GM18907 (cell line): ENCODE results near the gene SYNGR1.
"Not testable (repeated sequence)": the region's sequence is repeated elsewhere in the genome, so short reads cannot be mapped to it uniquely, and the experiment has no call there.

Experiments
- ATAC-seq: cut with Tn5 transposase; IDR thresholded peaks from one replicate; pipeline ENCODE4 v1.9.1; 2021; ENCODE audit warnings: mild to moderate bottlenecking, moderate library complexity; ENCODE audit not compliant: unreplicated experiment

Gene SYNGR1

GRCh38 chr22:39350757-39351688 lies 1.2 kb downstream of the SYNGR1 start:
- no peak for ATAC-seq

DNA sequence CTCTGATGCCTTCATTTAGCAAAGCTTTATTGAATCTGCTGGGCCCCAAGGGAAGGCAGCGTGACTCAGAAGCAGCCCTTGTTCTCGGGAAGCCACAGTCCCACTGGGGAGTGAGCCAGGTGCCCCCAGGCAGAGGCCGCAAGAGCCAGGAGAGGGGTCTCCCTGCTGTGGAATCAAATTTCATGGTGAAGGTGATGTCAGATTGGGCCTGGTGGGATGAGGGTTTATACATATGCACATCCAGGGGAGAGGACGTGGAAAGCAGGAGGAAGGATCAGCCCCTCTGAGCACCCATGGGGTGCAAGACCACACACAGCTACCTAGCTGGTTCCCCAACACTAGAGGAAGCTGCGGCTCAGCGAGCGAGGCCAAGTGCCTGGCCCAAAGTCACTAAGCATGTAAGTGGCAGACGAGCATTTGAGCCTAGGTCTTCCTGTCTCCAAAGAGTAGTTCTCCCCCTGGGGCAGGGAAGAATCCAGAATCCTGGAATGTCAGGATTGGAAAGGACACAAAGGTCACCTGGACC lies 2.0 kb downstream of the SYNGR1 start:
- peak; percentile 45 for ATAC-seq

GRCh38 chr22:39352306-39352891 lies 2.6 kb downstream of the SYNGR1 start:
- ATAC-seq, result no peak

GRCh38 chr22:39353346-39353745 lies 3.6 kb downstream of the SYNGR1 start:
- no peak for ATAC-seq

DNA sequence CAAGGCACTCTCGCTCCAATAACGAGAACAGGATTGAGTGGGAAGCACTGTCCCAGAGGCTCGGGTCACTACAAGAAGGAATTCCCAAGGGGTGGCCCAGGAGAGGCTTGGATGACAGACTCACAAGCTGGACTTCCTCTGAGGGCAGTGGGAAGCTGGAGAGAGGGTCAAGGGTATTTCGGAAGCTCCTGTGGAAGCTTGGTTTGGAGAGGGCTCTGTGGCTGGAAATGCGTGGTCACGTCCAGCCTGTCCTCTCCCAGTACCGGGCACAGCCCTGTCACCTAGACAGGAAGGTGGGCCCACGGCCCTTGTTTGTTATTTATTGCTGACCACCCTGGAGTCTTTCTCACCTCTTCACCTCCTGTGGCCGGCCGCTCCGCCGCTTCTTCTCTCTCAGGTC lies 5.3 kb downstream of the SYNGR1 start:
- no peak for ATAC-seq

DNA sequence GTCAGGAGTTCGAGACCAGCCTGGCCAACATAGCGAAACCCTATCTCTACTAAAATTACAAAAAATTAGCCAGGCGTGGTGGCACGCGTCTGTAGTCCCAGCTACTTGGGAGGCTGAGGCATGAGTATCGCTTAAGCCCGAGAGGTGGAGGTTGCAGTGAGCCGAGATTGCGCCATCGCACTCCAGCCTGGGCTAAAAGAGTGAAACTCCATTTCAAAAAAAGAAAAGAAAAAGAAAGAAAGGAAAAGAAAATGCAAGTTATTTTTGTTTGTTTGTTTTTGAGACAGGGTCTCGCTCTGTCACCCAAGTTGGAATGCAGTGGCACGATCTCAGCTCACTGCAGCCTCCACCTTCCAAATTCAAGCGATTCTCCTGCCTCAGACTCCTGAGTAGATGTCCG lies 6.0 kb downstream of the SYNGR1 start:
- not testable (repeated sequence) for ATAC-seq

- ATAC-seq, result no peak
Measured at GRCh38 chr22:39356464-39356863, 6.7 kb downstream of the SYNGR1 start.

GRCh38 chr22:39357110-39358108 lies 7.6 kb downstream of the SYNGR1 start:
- ATAC-seq, result not testable (repeated sequence)

DNA sequence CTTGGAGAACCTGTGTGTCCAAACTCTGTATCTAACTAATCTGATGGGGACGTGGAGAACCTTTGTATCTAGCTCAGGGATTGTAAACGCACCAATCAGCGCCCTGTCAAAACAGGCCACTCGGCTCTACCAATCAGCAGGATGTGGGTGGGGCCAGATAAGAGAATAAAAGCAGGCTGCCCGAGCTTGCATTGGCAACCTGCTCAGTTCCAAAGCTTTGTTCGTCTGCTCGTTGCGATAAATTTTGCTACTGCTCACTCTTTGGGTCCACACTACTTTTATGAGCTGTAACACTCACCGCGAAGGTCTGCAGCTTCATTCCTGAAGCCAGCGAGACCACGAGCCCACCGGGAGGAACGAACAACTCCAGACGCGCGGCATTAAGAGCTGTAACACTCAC lies 8.4 kb downstream of the SYNGR1 start:
- ATAC-seq, result not testable (repeated sequence)

DNA sequence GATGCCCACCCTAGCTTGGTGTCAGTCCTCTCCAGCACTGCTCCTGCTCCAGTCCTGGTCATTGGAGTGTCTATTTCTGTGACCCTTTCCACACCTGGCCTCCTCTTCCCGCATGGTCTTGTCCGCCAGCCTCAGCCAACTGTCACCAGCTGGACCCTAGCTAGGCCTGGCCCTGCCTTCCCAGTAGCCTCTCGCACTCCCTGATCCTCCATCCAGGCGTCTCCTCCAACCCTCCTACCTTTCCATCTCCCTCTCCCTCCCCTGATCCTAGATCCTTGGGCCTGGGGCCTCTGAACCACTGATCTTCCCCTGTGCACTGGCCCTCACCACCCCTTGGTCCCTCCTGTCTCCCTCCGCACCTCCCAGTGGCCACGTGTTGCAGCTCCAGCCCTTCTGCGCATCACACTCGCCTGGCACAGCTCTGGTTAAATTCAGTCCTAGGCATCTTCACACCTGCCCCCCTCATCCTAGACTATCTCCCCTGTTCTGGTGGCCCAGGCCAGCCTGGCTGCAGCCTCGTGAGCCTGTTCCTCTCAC lies 9.9 kb downstream of the SYNGR1 start:
- ATAC-seq, result no peak

DNA sequence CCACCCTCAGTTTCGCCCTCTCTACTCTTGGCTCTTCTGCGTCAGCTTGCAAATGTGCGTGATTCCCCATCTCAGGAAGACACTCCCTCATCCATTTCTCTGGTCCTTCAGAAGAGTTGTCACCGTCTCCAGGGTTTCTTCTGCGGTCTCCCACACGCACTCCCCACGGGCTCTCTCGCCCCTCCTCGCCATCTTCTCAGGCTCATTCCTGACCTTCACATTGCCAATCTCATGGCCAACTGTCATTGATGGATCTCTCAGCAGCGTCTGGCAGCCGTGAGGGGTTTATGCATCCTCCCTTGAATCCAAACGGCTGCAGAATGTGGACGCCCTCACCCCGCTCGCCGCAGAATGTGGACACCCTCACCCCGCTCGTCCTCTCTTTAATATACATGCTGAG lies 10.5 kb downstream of the SYNGR1 start:
- ATAC-seq, result no peak

DNA sequence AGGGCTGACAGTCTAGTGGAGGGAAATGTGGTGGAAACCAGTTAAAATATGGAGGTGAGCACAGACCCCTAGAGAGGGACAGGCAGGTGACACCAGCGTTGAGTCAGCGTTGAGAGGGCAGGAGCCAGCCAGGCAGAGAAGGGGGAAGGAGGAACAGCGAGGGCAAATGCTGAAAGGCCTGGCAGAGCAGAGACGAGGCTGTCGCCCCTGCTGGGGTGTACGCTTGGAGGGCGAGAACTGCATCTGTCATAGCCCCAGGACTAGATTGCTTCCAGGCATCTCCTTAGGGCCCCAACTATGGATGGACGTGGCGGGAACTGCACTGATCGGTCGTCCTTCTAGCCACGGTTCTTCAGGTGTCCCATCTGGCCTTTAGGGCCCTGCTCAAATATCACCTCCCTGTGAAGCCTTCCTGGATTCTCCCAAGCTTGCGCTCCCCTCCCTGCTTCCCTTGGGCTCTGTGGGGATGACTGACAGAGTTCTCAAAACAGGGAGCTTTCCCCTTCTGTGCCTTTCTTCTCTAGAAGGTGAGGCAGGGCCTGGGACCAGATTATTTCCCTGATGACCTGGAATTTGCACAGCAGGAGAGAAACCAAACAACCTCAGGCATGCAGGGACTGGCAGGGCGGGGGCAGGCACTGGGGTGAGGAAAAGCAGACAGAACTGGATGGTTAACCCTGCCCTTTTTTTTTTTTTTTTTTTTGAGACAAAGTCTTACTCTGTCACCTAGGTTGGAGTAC lies 11.1 kb downstream of the SYNGR1 start:
- ATAC-seq, result no peak

GRCh38 chr22:39361496-39361895 lies 11.7 kb downstream of the SYNGR1 start:
- no peak for ATAC-seq

DNA sequence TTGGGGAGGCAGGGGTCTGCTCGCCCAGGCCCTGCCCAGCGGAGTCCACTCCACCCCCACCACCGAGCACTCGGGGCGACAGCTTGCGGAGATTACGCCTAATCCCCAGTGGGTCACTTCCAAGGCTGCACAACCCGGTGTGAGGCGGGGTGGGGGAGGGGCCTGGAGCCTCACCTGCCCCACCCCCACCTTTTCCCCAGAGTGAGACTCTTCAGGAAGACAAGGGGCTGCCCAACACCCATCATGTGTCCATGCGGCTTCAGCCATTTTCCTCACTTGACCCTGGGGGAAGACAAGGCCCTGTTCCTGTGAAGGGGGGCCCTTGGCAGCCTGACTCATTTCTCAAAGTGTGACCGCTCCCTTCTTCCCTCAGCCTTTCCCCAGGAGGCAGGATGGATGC lies 12.5 kb downstream of the SYNGR1 start:
- ATAC-seq, result no peak

DNA sequence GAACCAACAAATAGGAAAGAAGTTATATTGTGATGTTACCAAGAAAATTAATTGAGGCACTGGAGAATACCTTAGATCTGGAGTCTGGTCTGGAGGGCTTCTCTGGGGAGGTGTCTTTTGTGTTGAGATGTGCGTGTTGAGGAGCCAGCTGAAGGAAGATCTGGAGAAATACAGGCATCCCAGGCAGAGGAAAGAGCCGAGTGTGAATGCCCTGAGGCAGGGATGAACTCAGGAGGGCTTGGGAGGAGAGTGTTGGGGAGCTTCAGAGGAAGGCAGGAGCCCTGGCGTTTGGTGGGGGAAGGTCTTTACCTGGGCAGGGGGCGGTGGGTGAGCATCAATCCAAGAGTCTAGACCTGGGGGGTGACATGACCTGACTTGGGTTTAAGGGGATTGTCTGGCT lies 13.1 kb downstream of the SYNGR1 start:
- no peak for ATAC-seq

- ATAC-seq, result no peak
Measured at GRCh38 chr22:39363751-39364515, 14.1 kb downstream of the SYNGR1 start.

GRCh38 chr22:39364714-39365491 lies 15.1 kb downstream of the SYNGR1 start:
- ATAC-seq, result no peak

DNA sequence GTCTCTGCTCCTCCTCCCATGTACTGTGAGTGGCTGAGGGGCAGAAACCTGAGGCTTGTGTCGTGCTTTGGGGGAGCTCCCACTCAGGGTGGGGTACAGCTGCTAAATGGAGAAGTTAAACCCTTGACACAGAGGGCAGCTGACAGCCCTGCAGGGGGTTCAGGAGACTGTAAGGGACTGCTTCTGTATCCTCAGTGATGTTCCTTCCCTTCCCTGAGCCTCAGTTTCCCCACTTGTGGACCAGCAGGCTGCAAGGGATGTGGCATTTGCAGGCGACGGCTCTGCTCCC lies 15.6 kb downstream of the SYNGR1 start:
- no peak for ATAC-seq

- no peak for ATAC-seq
Measured at GRCh38 chr22:39367035-39367434, 17.2 kb downstream of the SYNGR1 start.
